RWPE1 (cell line): ENCODE measurements around the gene EVC.

Experiments
- CTCF ChIA-PET: fragments of 350-600 bp; sonication (Branson Sonifier 250); formaldehyde crosslinking; extraction: SDS; loops from one replicate; lab custom pipeline; 2021; lab: Yijun Ruan, JAX
- POLR2A ChIA-PET: fragments of 400-600 bp; formaldehyde crosslinking; extraction: SDS; loops from one replicate; lab custom pipeline; 2020; ENCODE audit warnings: antibody characterized with exemption; ENCODE audit not compliant: low non-redundant PET; lab: Yijun Ruan, JAX
- DNase-seq: peaks from one replicate; pipeline ENCODE4 v3.0.0; 2012; ENCODE audit warnings: low spot score
- H3K27ac ChIP-seq: fragments of 450-650 bp; 2 replicates; pipeline ENCODE4 v1.5.1; 2017
- CTCF ChIP-seq: fragments of 450-650 bp; conservative IDR thresholded peaks from 2 replicates; pipeline ENCODE4 v1.5.1; 2017; ENCODE audit warnings: low read depth, mild to moderate bottlenecking

Gene EVC

DNA sequence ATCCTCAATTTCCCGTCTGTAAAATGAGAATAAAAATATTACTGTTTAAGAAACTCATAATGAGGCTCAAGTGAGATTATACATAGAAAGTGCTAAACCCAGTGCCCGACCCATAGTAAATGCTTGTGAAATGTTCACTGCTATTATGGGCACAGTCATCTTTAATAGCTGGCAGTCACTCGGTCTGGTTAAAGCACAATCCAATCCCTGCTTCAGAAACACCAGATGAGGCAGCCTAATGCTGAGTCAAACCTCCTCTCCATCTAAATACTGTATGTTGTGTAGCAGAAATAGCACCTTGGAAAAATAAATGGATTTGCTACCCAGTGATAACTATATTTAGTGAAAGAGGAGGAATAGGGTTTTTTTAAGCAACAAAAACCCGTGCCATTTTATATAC is 17.1 kb upstream of the EVC start:
- DNase-seq, result no peak
- CTCF ChIA-PET, result no interaction called here

GRCh38 chr4:5696341-5696740 is 14.7 kb upstream of the EVC start:
- no peak for TF ChIP-seq CTCF
- CTCF ChIA-PET, result interaction anchor here (0.7 kb wide), 1 partner anchor 11 kb away, joined by 3 read pairs; no protein-coding TSS in a partner anchor
- DNase-seq, result no peak
- no peak overlapping the region for H3K27ac ChIP-seq
- POLR2A ChIA-PET, result no interaction called here

More for the DNA sequence above, 17.1 kb upstream of the EVC start:
- H3K27ac ChIP-seq, result no peak overlapping the region
- no peak for TF ChIP-seq CTCF
- POLR2A ChIA-PET, result no interaction called here

DNA sequence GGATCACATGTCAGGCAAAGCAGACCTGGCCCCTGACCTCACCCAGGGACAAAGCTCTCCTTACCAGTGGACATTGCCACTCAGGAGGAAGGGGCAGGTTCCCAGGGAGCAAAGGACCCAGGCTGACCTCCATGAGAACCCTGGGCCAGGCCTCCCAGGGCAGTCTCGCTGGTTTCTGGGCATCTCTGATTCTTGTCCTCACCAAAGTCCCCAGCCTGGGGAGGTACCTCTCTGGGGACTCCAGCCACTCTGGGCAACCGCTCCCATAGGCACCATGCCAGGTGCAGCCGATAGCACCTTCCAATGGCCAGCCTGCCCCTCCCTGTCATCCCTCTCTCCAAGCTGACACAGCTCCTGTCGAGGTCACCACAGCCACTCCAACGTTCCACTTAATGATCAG is 10.5 kb upstream of the EVC start:
- CTCF ChIA-PET, result no interaction called here
- H3K27ac ChIP-seq, result no peak overlapping the region
- no peak for TF ChIP-seq CTCF
- DNase-seq, result no peak
- POLR2A ChIA-PET, result no interaction called here

DNA sequence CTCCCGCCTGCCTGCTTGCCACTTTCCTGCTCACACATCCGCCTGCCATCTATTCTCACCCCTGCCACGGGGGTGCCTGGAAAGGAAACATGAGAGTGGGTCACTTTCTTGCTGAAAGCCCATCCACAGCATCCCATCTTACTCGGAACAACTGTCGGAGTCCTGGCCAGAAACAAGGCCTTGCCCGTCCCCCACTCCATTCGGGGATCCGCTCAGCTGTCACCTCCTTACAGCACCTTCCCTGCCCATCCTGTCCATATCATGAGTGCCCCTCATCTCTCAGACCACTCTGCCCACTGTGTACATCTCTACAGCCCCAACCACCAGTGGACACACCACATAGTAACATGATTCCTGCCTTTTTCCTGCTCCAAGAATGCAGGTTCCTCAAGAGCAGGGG is 9.0 kb upstream of the EVC start:
- ChIA-PET POLR2A (no interaction called here), CTCF (no interaction called here)

GRCh38 chr4:5703831-5704230 is 7.2 kb upstream of the EVC start:
- no peak for DNase-seq
- no peak for TF ChIP-seq CTCF
- POLR2A ChIA-PET, result no interaction called here
- H3K27ac ChIP-seq, result no peak overlapping the region
- CTCF ChIA-PET, result no interaction called here

More for the DNA sequence above, 9.0 kb upstream of the EVC start:
- no peak for DNase-seq
- TF ChIP-seq CTCF, result no peak
- H3K27ac ChIP-seq, result no peak overlapping the region

DNA sequence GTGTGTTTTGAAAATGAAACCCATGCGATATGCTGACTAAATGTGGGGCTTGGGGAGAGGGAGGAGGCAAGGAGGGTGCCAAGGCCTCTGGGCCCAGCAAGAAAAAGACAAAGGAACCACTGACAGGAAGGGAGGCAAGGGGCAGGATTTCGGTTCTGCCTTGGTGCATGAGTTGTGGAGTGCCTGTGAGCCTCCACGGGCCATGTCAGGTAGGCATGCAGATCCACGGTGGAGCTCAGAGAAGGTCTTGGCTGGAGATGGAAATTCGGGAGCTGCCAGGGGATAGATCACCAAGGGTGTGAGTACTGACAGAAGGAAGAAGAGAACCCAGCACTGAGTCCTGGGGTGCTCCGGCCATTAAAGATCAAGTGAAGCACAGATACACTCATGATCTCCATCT is 6.7 kb upstream of the EVC start:
- no peak overlapping the region for H3K27ac ChIP-seq
- CTCF ChIA-PET, result no interaction called here
- no peak for TF ChIP-seq CTCF
- DNase-seq, result no peak
- POLR2A ChIA-PET, result no interaction called here
